GM21786 (cell line): Measurements from ENCODE around the gene LAMTOR4.

Experiments used
- ATAC-seq: cut with Tn5 transposase; IDR thresholded peaks from one replicate; pipeline ENCODE4 v1.9.1; 2021; ENCODE audit not compliant: unreplicated experiment

LAMTOR4 gene

DNA sequence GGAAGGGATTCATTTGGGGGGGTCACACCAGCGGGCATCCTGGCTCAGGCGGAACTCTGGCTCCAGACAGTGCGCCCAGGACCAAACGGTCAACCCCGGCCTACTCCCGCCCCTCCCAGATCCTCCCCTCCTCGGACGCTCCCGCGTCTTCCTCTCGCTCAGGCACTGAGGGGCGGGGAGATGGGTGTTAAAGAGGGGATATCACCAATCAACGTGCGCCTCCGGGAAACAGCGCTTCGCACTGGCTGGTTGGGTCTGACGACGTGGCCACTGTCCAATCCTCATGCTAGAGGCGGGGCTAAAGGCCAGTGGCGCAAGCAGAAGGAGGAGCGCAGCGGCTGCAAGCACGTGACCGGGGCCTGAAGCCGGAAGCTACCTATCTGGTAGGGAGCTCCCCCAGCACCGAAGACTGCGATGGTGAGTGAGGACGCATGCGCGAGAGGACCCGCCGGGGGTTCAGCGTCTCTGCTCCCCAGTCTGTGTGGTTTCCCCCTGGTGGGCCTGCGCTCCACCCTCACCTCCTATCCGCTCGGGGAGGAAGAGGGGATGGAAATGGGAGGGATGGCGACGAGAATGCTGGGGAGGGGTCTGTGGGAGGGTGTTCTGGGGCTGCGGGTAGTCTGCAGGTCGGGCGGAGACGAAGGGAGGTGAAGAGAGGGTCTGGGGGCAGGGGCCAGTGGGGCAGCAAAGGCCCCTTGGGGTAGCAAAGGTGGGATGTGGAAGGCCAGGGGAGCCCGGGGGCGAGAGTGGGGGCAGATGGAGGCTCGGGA, at the start of gene LAMTOR4:
Gene LAMTOR4 (plus strand): TSS at position 360 of the 770 bp plus-strand sequence. CDS start 55 bp downstream, at position 415.
- ATAC-seq: peak; percentile 98

DNA sequence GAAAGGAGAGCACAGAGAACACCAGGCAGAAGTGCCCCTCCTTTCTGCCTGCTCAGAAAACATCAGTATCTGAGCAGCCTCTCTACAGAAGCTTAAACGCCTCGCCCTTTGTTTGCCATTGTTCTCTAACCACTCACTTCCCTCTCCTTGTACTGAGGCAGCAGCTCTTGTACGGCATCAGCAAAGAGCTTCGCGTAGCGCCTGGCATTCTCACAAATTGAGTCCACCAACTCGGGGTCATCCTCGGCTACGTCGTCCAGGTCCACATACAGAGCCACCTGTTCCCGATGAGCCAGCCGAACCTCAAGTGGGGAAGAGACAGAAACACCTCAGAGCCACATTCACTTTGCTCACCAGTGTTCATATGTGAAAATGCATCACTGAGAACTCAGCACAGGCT, 49.3 kb upstream of the LAMTOR4 start:
- no peak for ATAC-seq

DNA sequence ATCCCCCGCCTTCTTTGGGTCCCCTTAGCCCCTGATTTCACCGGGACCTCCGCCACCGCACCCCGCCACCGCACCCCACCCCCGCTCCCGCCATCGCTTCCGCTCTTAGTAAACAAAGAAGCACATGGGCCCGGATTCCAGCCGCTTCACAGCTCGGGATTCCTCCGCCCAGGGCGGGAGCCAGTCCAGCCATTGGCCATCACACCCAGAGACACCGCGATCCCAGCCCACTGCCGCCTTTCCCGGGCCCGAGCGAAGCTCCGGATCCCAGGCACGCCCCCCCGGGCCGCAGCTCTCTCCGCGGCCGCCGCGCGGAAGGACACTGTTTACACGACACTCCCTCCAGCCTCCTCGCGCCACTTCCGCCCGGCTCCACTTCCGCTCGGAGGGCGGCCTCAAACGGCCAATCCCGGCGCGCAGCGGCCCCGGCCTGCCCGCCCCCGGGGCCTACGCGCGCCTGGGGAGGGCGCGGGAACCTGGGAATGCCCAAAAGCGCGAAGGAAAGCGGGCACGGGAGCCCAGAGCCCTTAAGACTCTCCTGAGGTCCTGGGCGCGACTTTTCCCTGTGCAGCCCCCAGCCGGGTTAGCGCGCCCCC, 48.2 kb upstream of the LAMTOR4 start:
- ATAC-seq: peak; percentile 49

DNA sequence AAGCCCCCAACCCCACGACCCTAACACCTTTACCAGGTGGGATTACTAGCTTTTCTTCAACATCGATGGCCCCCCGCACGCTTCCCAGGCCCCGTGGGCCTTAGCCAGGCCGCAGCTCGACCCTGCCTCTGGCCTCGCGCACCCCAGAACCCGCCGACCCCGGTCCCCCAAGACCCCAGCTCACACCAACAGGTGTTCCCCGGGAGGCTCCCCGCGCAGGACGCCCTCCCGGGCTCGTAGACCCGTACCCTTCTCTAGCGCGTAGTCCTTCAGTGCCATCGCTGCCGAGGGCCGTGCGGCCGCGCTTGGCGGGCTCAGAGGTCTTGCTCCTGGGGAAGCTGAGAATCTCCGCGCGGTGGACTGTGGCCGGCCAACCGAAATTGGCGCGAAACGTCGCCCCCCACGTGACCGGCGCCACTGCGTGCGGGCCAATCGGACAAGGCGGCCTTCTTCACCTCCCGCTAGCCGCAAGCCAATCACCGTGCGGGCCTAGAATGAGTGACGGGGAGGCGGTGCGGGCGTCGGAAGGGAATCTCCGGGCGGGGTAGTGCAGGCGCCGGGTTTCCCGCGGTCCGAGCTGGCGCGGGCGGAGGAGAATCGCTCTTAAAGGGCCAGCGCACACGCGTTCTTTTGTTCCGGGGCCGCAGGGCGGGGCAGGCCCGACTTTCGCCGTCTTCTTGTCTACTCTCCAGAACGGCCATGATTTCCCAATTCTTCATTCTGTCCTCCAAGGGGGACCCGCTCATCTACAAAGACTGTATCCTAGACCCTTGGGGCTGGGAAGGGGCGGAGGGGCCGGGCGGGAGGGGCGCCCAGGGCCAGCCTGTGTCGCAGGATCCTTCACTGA, 47.5 kb upstream of the LAMTOR4 start, which contains the start of the genes AP4M1 and MCM7:
Gene AP4M1 (plus strand): TSS at position 628 of the 847 bp plus-strand sequence. CDS start 72 bp downstream, at position 700.
Gene MCM7 (minus strand): TSS at position 382 of the 847 bp plus-strand sequence. CDS start 103 bp downstream, at position 279.
- peak; percentile 86 for ATAC-seq

DNA sequence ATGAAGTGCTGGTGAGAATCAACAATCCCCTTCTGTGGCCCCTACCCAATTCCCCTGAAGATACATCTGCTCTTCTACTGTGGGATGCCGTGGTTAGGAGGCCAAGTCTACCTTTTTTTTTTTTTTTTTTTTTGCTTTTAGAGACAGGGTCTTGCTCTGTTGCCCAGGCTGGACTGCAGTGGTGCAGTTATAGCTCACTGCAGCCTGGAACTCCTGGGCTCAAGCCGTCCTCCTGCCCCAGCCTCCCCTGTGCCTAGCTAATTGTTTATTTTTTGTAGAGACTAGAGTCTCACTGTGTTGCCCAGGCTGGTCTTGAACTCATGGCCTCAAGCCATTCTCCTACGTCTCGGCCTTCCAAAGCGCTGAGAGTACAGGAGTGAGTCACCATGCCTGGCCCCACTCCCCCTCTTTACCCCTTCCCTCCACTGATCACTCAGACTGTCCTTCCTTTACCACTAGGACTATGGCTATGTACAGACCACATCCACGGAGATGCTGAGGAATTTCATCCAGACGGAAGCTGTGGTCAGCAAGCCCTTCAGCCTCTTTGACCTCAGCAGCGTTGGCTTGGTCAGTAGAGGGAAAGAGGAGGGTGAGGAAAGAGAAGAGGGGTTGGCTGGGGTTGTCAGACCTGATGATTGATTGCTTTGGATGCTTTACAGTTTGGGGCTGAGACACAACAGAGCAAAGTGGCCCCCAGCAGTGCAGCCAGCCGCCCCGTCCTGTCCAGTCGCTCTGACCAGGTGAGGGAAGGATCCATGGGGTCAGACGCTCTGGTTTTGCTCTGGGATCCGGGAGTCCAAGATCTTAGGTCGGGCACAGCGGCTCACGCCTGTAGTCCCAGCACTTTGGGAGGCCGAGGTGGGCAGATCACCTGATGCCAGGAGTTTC, 45.5 kb upstream of the LAMTOR4 start:
- ATAC-seq: no peak

DNA sequence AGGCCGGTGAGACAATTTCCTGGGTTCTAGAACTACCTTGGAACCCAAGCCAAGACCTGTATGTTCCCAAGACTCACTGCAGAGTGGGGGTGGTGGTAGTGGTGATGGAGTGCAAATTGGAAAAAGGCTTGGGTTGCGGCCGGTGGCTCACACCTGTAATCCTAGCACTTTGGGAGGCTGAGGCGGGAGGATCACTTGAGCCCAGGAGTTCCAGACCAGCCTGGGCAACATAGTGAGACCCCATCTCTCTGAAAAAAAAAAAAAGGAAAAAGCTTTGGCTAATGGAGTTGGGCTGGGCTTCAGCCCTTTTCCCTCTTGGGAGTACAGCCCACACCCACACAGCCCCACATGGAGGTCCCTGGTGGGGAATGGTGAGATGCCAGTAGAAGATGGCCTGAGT, 43.2 kb upstream of the LAMTOR4 start:
- ATAC-seq: no peak

DNA sequence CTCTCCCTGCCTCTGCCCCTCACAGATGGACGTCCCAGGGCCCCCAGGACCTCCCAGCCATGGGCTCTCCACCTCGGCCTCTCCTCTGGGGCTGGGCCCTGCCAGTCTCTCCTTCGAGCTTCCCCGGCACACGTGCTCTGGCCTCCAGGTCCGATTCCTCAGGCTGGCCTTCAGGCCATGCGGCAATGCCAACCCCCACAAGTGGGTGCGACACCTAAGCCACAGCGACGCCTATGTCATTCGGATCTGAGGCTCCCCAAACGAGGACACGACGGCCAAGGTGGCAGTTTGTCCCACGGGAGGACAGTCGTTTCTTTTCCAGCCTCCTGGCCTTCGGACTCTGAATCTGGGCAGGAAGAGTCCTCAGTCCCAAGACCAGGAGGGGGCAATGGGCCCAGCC, 42.1 kb upstream of the LAMTOR4 start:
- no peak for ATAC-seq

DNA sequence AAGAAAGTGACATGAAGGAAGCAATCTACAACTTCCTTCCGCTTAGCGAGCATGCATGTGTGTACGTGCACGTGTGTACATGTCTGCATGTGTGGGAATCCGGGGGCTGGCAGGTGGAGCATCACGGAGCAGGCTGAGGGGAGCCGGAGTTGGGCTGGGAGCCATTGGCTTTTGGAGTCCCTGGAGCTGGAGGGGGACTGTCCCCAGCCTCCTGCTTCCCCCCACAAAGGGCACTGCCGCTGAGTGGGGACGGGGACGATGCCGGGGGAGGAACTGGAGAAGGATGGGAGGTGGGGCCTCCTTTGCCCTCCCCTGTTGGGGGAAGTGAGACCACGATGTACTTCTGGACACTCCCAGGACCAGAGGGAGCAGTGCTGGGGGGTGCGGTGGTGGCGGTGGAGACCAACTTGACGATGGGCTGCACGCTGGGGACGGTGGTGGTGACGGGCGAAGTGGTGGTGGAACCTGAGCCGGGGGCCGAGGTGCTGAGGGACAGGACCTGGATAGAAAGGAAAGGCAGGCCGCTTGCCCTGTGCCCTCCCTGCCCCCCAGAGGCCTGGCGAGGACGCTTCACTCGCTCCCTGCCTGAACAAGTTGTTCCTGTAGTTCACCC, 41.5 kb upstream of the LAMTOR4 start:
- no peak for ATAC-seq

DNA sequence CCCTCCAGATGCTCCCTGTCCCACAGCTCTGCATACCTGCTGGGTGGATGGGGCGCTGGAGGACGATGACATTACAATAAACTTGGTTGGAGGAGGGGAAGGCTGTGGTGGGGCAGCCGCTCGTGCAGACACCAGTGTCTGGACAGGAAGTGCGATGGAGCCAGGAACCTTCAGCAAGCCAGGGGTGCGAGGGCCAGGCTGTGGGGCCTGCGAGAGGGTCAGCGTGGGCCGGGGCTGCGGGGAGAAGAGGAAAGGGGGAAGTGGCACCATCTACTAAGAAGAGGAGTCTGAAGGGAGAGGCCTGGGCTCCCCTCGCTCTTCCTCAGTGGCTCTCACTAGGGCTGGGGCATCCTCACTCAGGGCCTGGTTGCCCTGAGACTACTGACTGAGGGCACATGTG, 40.8 kb upstream of the LAMTOR4 start:
- no peak for ATAC-seq

DNA sequence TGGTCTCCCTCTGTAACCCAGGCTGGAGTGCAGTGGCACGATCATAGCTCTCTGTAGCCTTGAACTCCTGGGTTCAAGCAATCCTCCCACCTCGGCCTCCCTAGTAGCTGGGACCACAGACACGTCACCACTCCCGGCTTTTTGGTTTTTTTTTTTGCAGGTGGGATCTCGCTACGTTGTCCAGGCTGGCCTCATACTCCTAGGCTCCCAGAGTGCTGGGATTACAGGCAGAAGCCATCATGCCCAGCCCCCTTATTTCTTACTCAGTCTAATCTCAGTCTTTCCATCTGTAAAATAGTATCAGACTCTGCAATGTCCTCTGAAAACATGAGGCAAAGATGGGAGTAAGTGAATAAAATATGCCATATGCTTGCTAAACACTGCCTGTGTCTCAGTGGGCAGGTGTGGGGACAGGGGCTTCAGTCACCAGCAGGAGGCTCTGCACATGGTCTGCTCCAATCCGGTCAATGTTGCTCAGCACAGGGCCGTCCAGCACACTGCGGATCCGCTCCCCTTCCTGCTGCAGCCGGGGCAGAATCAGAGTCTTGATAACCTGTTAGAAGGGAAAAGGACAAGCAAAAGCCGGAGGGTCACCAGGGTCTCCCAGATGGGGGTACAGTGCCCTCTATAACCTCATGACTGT, 39.1 kb upstream of the LAMTOR4 start:
- ATAC-seq: no peak

DNA sequence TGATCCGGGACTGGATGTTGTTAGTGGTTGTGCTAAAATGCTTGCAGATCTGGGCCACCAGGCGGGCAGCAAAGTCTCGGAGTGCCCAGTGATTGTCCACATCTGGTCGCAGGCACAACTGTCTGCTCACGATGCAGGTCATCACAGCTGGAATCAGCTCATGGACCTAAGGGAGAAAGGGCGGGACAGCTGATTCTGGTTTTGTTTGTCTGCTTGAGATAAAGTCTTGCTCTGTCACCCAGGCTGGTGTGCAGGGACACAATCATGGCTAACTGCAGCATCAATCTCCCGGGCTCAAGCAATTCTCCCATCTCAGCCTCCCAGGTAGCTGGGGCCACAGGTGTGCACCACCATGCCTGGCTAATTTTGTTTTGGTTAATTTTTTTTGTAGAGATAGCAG, 37.6 kb upstream of the LAMTOR4 start:
- ATAC-seq: no peak

DNA sequence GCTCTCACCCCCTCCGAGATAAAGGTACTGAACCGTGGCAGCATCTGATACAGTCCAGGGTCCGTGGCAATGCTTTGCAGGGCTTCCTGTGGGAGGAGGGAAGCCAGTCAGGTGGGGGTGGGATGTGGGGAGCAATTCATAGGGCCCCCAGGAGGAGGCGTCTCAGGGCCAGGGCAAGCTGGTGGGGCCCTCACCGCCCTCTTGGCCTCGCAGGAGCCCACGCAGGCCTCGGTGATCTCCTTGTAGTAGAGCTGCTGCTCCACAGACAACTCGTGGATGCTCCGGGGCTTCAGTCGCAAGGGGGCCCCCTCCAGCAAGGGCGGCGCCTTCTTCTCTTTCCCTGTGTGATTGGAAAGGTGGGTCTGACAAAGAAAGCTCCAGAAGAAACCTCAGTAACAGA, 36.8 kb upstream of the LAMTOR4 start:
- ATAC-seq: no peak

DNA sequence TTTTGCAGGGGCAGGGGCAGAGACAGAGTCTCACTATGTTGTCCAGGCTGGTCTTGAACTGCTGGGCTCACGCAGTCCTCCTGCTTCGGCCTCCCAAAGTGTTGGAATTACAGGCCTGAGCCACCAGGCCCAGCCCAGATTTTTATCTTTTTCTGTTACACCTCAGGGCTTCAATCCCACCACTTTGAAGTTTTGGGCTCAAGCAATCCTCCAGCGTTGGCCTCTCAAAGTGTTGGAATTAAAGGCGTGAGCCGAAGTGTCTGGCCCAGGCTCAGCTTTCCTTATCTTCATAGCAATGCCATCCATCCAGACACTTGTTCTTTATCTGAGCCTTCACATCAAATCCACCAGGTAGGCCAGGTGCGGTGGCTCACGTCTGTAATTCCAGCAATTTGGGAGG, 33.7 kb upstream of the LAMTOR4 start:
- no peak for ATAC-seq

DNA sequence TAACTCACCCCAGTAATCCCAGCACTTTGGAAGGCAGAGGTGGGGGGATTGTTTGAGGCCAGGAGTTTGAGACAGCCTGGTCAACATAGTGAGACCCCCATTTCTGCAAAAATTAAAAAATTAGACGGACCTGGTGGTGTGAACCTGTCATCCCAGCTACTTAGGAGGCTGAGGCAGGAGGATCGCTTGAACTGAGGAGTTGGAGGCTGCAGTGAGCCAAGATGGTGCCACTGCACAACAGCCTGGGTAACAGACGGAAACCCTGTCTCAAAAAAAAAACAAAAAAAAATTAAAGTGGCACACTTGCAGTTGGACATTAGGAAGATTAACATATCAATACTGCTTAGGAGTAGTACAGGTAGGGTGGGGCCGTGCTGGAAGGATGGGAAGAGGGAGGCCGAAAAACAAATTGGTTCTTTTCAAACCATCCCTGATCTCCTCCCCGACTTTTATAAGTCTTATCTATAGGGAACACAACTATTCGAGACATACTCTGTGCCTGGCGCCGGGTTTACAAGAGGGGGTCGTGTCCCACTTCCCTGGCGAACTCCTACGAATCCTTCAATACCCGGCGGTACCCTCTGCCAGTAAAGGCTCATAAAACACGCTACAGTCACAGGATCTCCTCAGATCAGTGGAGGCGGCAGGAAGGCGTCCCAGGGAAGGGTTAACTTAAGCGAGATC, 30.2 kb upstream of the LAMTOR4 start:
- ATAC-seq: no peak

DNA sequence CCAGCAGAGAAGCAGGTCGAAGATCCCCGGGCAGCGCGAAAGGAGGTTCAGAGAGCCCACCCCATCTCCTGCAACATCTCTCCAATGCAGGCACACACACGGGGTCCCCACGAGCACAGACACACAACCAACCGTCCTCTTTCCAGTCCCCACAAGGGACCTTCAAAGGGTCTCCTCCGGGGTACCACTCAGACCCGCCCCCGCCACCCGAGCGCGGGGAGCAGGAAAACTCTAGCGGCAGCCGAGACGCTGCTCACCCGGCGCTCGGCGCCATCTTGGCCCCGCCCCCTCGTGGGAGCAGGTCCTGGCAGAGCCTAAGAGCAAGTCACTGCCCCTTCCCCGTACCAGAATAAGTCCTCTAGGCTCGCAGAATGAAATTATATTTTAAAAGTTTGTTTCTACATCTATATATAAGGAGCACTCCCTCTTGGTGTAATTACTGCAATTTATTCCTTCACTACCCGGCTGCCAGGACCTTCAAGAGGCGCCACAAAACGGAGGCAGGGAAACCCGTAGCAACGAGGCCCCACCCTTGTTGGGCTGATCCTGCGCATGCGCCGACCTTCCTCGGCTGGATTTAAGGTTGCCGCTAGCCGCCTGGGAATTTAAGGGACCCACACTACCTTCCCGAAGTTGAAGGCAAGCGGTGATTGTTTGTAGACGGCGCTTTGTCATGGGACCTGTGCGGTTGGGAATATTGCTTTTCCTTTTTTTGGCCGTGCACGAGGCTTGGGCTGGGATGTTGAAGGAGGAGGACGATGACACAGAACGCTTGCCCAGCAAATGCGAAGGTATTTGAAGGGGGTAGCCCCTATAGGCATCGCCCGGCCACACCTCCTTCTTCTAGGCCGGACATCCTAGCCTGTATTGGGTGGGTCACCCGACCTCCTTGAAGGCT, 29.4 kb upstream of the LAMTOR4 start, which contains the start of the genes CNPY4 and TAF6:
Gene CNPY4 (plus strand): TSS at position 563 of the 898 bp plus-strand sequence. CDS start 111 bp downstream, at position 674.
Gene TAF6 (minus strand): TSS at position 287 of the 898 bp plus-strand sequence. CDS start 5,149 bp downstream, outside the sequence.
- peak; percentile 69 for ATAC-seq

DNA sequence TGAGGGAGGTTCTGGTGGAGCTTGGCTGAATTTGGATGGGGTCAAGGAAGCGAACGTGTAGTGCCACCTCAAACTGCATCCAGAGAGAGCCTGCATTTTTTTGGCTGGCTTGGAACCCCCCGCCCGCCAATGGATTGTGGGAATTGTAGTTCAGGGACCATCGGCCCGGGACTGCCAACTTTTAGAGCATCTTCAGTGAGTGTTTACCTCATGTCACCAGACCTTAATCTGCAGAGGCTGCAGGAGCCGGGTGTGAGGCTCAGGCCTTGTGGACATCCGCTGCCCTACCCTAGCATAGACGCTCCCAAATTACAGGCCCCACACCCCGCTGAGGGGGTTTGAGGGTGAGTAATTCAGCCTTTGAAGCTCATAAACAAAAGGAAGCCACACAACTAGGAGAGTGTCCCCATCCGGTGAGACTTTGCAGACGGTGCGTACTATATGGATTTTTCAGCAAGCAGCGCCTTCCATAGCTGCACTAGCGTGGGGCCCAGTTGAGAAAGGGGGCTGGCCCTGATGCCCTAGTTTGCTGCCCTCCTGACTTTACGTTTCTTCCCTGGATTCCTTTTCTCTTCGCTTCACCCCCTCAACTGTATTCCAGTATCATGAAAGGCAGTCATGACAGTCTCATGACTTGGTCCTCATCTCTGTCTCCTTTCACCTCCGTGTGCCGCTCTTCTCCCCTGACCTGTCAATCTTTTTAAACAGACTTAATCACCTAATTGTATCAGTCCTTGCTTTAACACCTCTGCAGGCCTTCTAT, 28.6 kb upstream of the LAMTOR4 start:
- peak; percentile 30 for ATAC-seq

DNA sequence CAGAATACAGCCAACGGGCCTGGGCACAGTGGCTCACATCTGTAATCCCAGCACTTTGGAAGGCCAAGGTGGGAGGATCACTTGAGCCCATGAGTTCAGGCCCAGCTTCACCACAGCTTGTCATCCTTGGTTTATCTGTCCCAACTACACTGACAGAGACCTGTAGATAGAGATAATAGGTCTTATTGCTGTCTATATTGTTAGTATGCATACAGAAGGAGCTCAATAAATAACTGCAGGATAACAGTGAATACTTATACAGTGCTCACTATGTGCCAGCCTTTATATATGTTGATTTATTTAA, 28.0 kb upstream of the LAMTOR4 start:
- ATAC-seq: no peak
